HG03095 (cell line): ENCODE results near the gene LTF.
"Not testable (repeated sequence)": the region's sequence is repeated elsewhere in the genome, so short reads cannot be mapped to it uniquely, and the experiment has no call there.

ENCODE experiments used
- ATAC-seq: cut with Tn5 transposase; IDR thresholded peaks from one replicate; pipeline ENCODE4 v1.9.1; 2021; ENCODE audit warnings: moderate library complexity; ENCODE audit not compliant: unreplicated experiment

The LTF gene

GRCh38 chr3:46398186-46398955 is 66.3 kb downstream of the LTF start:
- no peak for ATAC-seq

- no peak for ATAC-seq
Observed at GRCh38 chr3:46397111-46397510, 67.6 kb downstream of the LTF start.

GRCh38 chr3:46395766-46396530 is 68.8 kb downstream of the LTF start:
- ATAC-seq, result no peak

GRCh38 chr3:46395210-46395661 is 69.5 kb downstream of the LTF start:
- ATAC-seq, result no peak

- no peak for ATAC-seq
Observed at GRCh38 chr3:46393554-46394434, 70.9 kb downstream of the LTF start.

- ATAC-seq, result no peak
Observed at GRCh38 chr3:46393011-46393410, 71.7 kb downstream of the LTF start.

GRCh38 chr3:46391526-46391925 is 73.2 kb downstream of the LTF start:
- ATAC-seq, result not testable (repeated sequence)

DNA sequence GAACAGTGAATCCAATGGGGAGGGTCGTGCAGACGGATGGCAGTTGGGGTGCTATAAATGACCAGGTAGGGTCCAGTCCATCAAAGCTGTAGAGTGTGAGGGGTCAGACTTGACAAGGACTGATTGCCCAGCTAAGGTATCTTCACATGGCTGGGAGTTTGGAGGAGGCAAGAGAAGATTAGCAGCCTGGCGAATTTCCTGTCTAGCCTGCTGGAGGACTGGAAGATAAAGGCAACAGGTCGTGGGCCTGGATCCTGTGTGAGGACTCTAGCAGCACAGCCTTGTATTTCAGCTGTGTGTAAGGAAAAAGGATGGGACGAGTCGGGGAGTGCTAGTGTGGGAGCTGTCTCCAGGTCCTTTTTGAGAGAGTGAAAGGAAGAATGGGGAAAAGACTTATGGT is 75.4 kb downstream of the LTF start:
- no peak for ATAC-seq

- not testable (repeated sequence) for ATAC-seq
Observed at GRCh38 chr3:46388847-46389246, 75.9 kb downstream of the LTF start.

GRCh38 chr3:46386205-46386604 is 78.5 kb downstream of the LTF start:
- no peak for ATAC-seq
